GM06990 (cell line): ENCODE results near the gene TLK1.

Experiments
- DNase-seq: peaks from one replicate; pipeline ENCODE4 v3.0.0-alpha.2; 2011; ENCODE audit not compliant: insufficient read length; ENCODE audit errors: extremely low read depth
- H3K27me3 ChIP-seq: replicated peaks from 2 replicates; pipeline ENCODE4 v1.6.0; 2011; ENCODE audit warnings: low read length; ENCODE audit not compliant: control insufficient read depth, insufficient read depth
- H3K36me3 ChIP-seq: 2 replicates; pipeline ENCODE4 v1.5.1; 2011; ENCODE audit warnings: low read length; ENCODE audit not compliant: control insufficient read depth, insufficient read depth
- H3K4me3 ChIP-seq: replicated peaks from 2 replicates; pipeline ENCODE4 v1.5.1; 2011; ENCODE audit warnings: low read depth, mild to moderate bottlenecking, control low read depth, low read length
- CTCF ChIP-seq: IDR thresholded peaks from 2 replicates; pipeline ENCODE4 v1.5.1; 2011; ENCODE audit warnings: low read length, control low read depth, mild to moderate bottlenecking, inconsistent platforms; ENCODE audit not compliant: insufficient read depth, poor library complexity, severe bottlenecking

TLK1 gene

GRCh38 chr2:171160119-171160955, at the start of gene TLK1:
TLK1 (minus strand) TSS chr2:171160893; CDS start chr2:171160428, 465 bp downstream.
- peak within 1 kb of the TSS; percentile 94 for H3K4me3 ChIP-seq
- H3K27me3 ChIP-seq: no peaks in the 10 kb centered on the region
- TF ChIP-seq CTCF: no peak
- H3K36me3 ChIP-seq: no peaks in the 10 kb centered on the region
- DNase-seq: peak; percentile 90

GRCh38 chr2:171210216-171210863, 49.6 kb upstream of the TLK1 start:
- no peak for TF ChIP-seq CTCF
- Histone ChIP-seq H3K36me3 (no peaks in the 10 kb centered on the region), H3K4me3 (no peak overlapping the region), H3K27me3 (no peaks in the 10 kb centered on the region)
- no peak for DNase-seq

GRCh38 chr2:171208657-171209056, 48.0 kb upstream of the TLK1 start:
- no peaks in the 10 kb centered on the region for H3K36me3 ChIP-seq
- no peak overlapping the region for H3K4me3 ChIP-seq
- no peak for DNase-seq
- no peaks in the 10 kb centered on the region for H3K27me3 ChIP-seq
- TF ChIP-seq CTCF: no peak

- Histone ChIP-seq H3K27me3 (no peaks in the 10 kb centered on the region), H3K4me3 (no peak overlapping the region), H3K36me3 (no peaks in the 10 kb centered on the region)
- no peak for TF ChIP-seq CTCF
- no peak for DNase-seq
Observed at GRCh38 chr2:171206422-171207115, 45.9 kb upstream of the TLK1 start.

GRCh38 chr2:171205551-171205950, 44.9 kb upstream of the TLK1 start:
- Histone ChIP-seq H3K36me3 (no peaks in the 10 kb centered on the region), H3K4me3 (no peak overlapping the region), H3K27me3 (no peaks in the 10 kb centered on the region)
- TF ChIP-seq CTCF: no peak
- DNase-seq: no peak
